ENCODE results near the gene CEP41. TPM values are rescaled to one million over a fixed set of nuclear protein-coding genes. Genes with fewer than 3 reads are reported as not detected.

The CEP41 gene
- total RNA-seq, 1 experiment from 2014 or later = 7.1 TPM

DNA sequence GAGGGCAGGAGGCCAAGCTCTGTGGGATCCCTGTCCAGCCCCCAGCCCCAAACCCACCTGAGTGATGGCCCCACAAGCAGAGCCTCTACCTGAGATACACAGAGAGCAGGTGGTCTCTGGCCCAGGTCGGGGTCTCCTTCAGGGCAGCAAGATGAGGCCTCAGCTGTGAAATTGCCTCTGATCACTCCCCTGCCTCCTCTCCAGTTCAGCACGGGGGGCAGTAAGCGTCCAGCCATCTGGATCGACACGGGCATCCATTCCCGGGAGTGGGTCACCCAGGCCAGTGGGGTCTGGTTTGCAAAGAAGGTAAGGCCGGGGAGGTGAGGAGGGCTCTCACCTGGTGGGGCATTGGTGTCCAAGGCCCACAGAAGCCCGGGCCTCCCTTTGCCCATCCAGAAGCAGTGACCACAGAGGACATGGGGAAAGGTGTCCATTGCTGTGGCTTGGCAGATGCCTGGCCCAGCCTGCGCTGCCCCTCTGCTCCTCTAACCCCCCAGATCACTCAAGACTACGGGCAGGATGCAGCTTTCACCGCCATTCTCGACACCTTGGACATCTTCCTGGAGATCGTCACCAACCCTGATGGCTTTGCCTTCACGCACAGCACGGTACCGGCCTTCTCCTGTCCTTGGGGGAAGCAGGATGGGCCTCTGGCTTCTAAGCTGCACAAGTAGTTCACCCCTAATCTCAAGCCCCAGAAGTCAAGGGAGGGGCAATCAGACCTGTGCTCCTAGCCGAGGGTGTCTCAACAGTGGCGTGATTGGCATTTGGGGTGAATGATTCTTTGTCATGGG is 57.4 kb downstream of the CEP41 start:
- ATAC-seq = no peak
- no peak for TF ChIP-seq NFATC4 (CRISPR knock-in tag; IDR thresholded peaks at IDR 0.05)
- no peak for TF ChIP-seq MYBL2 (CRISPR knock-in tag; IDR thresholded peaks at IDR 0.05)
- TF ChIP-seq AFF4 (CRISPR knock-in tag; IDR thresholded peaks at IDR 0.05; ENCODE audit: borderline replicate concordance) = no peak
- TF ChIP-seq, protein P1, sequence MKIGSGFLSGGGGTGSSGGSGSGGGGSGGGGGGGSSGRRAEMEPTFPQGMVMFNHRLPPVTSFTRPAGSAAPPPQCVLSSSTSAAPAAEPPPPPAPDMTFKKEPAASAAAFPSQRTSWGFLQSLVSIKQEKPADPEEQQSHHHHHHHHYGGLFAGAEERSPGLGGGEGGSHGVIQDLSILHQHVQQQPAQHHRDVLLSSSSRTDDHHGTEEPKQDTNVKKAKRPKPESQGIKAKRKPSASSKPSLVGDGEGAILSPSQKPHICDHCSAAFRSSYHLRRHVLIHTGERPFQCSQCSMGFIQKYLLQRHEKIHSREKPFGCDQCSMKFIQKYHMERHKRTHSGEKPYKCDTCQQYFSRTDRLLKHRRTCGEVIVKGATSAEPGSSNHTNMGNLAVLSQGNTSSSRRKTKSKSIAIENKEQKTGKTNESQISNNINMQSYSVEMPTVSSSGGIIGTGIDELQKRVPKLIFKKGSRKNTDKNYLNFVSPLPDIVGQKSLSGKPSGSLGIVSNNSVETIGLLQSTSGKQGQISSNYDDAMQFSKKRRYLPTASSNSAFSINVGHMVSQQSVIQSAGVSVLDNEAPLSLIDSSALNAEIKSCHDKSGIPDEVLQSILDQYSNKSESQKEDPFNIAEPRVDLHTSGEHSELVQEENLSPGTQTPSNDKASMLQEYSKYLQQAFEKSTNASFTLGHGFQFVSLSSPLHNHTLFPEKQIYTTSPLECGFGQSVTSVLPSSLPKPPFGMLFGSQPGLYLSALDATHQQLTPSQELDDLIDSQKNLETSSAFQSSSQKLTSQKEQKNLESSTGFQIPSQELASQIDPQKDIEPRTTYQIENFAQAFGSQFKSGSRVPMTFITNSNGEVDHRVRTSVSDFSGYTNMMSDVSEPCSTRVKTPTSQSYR (CRISPR knock-in tag; IDR thresholded peaks at IDR 0.05) = no peak
- TF ChIP-seq USF2 (CRISPR knock-in tag; IDR thresholded peaks at IDR 0.05) = no peak
- TF ChIP-seq ZNF396 (CRISPR knock-in tag; IDR thresholded peaks at IDR 0.05; ENCODE audit: borderline replicate concordance) = no peak
- TF ChIP-seq PRRX2 (CRISPR knock-in tag; IDR thresholded peaks at IDR 0.05) = no peak
- TF ChIP-seq, protein P2, sequence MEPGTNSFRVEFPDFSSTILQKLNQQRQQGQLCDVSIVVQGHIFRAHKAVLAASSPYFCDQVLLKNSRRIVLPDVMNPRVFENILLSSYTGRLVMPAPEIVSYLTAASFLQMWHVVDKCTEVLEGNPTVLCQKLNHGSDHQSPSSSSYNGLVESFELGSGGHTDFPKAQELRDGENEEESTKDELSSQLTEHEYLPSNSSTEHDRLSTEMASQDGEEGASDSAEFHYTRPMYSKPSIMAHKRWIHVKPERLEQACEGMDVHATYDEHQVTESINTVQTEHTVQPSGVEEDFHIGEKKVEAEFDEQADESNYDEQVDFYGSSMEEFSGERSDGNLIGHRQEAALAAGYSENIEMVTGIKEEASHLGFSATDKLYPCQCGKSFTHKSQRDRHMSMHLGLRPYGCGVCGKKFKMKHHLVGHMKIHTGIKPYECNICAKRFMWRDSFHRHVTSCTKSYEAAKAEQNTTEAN (CRISPR knock-in tag; IDR thresholded peaks at IDR 0.05) = no peak
- TF ChIP-seq NR2C2 (CRISPR knock-in tag; IDR thresholded peaks at IDR 0.05) = no peak
- no peak for TF ChIP-seq TCF7 (CRISPR knock-in tag; IDR thresholded peaks at IDR 0.05; ENCODE audit: low read depth)
- TF ChIP-seq, protein P3, sequence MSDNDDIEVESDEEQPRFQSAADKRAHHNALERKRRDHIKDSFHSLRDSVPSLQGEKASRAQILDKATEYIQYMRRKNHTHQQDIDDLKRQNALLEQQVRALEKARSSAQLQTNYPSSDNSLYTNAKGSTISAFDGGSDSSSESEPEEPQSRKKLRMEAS (CRISPR knock-in tag; IDR thresholded peaks at IDR 0.05) = no peak
- TF ChIP-seq CREB1 (CRISPR knock-in tag; IDR thresholded peaks at IDR 0.05) = no peak
- TF ChIP-seq, protein P4, sequence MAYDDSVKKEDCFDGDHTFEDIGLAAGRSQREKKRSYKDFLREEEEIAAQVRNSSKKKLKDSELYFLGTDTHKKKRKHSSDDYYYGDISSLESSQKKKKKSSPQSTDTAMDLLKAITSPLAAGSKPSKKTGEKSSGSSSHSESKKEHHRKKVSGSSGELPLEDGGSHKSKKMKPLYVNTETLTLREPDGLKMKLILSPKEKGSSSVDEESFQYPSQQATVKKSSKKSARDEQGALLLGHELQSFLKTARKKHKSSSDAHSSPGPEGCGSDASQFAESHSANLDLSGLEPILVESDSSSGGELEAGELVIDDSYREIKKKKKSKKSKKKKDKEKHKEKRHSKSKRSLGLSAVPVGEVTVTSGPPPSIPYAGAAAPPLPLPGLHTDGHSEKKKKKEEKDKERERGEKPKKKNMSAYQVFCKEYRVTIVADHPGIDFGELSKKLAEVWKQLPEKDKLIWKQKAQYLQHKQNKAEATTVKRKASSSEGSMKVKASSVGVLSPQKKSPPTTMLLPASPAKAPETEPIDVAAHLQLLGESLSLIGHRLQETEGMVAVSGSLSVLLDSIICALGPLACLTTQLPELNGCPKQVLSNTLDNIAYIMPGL (CRISPR knock-in tag; IDR thresholded peaks at IDR 0.05) = no peak
- TF ChIP-seq, protein P5, sequence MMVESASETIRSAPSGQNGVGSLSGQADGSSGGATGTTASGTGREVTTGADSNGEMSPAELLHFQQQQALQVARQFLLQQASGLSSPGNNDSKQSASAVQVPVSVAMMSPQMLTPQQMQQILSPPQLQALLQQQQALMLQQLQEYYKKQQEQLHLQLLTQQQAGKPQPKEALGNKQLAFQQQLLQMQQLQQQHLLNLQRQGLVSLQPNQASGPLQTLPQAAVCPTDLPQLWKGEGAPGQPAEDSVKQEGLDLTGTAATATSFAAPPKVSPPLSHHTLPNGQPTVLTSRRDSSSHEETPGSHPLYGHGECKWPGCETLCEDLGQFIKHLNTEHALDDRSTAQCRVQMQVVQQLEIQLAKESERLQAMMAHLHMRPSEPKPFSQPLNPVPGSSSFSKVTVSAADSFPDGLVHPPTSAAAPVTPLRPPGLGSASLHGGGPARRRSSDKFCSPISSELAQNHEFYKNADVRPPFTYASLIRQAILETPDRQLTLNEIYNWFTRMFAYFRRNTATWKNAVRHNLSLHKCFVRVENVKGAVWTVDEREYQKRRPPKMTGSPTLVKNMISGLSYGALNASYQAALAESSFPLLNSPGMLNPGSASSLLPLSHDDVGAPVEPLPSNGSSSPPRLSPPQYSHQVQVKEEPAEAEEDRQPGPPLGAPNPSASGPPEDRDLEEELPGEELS (CRISPR knock-in tag; IDR thresholded peaks at IDR 0.05) = no peak
- DNase-seq (ENCODE audit: low spot score) = no peak
- Mint-ChIP-seq H3K4me3 (no peak overlapping the region), H3K36me3 (peaks cover 2% of the 10 kb centered on the region; the same call in 1 of the 2 replicates), H3K27me3 (ENCODE audit: low read depth) (peaks cover 8% of the 10 kb centered on the region), H3K9me3 (peaks cover 9% of the 10 kb centered on the region), H3K4me1 (peaks cover 6% of the 10 kb centered on the region), H3K27ac (no peak overlapping the region)
- ChIA-PET POLR2A (no interaction called here), CTCF (no interaction called here)
